ENCODE data around the gene RHEB. TPM values are rescaled to one million over a fixed set of nuclear protein-coding genes. Genes with fewer than 3 reads are reported as not detected.

Gene RHEB
- total RNA-seq, 4 donors from 2014 or later, result 107 to 229 (median 155) TPM

DNA sequence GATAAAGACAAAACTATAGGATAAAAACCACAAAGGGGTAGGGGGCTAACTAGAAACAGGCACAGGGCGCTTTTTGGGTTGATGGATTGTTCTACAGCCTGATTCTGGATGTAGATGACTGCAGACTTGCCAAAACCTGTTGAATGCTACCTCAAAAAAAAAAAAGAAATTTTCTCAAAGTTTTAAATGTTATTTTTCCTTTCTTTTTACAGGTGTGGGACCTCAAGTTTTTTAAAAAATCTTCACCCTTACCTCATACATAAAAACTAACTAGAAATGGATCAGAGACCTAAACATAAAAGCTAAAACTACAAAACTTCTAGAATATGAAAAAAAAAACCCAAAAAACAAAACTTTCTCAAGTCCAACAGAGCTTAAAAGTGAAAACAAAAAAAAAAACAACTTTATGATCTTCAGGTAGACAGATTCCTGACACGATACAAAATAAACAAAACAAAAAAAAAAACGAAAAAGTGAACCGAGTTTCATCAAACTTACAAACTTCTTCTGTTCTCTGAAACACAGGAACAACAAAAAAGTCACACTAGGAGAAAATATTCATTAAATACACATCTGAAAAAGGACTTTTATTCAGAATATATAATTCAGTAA, 14.9 kb downstream of the RHEB start:
- 72 to 79% methylated on average over 4 of the region's 4 CpGs for WGBS, 2 donors (ENCODE audit: low coverage in 1 of 2)
- Histone ChIP-seq H3K9me3 (no peaks in the 10 kb centered on the region), H3K36me3 (no peaks in the 10 kb centered on the region), H3K27me3 (no peaks in the 10 kb centered on the region), H3K4me1 (peaks cover 35 to 96% (median 39%) of the 10 kb centered on the region in 3 donors), H3K4me3 (no peak overlapping the region), H3K27ac (peak overlapping the region in 3 of 4 donors; percentile 65 to 69 (median 67))
- ATAC-seq, result no peak
- no peak for TF ChIP-seq POLR2A (IDR thresholded peaks at IDR 0.05)
- TF ChIP-seq, protein P1, sequence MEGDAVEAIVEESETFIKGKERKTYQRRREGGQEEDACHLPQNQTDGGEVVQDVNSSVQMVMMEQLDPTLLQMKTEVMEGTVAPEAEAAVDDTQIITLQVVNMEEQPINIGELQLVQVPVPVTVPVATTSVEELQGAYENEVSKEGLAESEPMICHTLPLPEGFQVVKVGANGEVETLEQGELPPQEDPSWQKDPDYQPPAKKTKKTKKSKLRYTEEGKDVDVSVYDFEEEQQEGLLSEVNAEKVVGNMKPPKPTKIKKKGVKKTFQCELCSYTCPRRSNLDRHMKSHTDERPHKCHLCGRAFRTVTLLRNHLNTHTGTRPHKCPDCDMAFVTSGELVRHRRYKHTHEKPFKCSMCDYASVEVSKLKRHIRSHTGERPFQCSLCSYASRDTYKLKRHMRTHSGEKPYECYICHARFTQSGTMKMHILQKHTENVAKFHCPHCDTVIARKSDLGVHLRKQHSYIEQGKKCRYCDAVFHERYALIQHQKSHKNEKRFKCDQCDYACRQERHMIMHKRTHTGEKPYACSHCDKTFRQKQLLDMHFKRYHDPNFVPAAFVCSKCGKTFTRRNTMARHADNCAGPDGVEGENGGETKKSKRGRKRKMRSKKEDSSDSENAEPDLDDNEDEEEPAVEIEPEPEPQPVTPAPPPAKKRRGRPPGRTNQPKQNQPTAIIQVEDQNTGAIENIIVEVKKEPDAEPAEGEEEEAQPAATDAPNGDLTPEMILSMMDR (IDR thresholded peaks at IDR 0.05), result no peak
- no peak for TF ChIP-seq POLR2AphosphoS5 (IDR thresholded peaks at IDR 0.05)
- no peak for TF ChIP-seq EP300 (IDR thresholded peaks at IDR 0.05)

DNA sequence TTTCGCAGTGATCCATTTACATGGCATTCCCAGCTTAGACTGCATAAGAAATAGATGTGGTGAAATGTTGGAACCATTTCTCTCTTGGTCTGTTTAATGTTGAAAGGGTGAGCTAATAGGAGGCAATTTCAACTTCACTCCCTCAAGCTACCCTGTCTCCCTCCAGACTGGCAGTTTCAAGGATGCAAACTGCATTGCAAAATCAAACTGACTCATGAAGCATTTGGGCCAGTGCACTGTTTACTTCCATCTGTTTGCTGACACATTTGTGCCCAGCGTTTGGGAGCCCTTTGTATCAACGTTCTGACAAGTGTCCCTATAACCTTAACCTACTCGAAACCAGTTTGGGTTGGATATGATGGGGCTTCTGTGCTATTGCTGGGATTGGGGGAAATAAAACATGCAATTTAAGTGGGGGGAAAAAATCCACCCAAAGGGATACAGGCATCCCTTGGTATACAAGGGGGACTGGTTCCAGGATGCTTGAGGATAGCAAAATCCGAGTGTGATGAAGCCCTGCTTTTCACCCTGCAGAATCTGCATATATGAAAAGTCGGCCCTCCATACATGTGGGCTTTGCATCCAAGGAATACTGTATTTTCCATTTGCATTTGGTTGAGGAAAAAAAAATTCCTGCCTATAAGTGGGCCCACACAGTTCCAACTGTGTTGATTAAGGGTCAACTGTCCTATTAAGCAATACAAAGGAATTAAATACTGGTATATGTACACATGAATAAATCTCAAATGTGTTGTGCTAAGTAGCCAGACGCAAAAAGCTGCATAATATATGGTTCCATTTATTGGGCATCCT, 15.6 kb downstream of the RHEB start:
- Histone ChIP-seq H3K27ac (peak overlapping the region; percentile 40 to 69 (median 66)), H3K9me3 (no peaks in the 10 kb centered on the region), H3K27me3 (no peaks in the 10 kb centered on the region), H3K4me3 (no peak overlapping the region), H3K36me3 (no peaks in the 10 kb centered on the region), H3K4me1 (peaks cover 28 to 96% (median 33%) of the 10 kb centered on the region in 3 donors)
- WGBS, 2 donors (ENCODE audit: low coverage in 1 of 2), result 61 to 82% methylated on average over 4 to 6 of the region's 7 CpGs
- peak; percentile 91 for ATAC-seq
- TF ChIP-seq POLR2A (IDR thresholded peaks at IDR 0.05), result no peak
- no peak for TF ChIP-seq EP300 (IDR thresholded peaks at IDR 0.05)
- peak; percentile 91 for TF ChIP-seq POLR2AphosphoS5 (IDR thresholded peaks at IDR 0.05)

DNA sequence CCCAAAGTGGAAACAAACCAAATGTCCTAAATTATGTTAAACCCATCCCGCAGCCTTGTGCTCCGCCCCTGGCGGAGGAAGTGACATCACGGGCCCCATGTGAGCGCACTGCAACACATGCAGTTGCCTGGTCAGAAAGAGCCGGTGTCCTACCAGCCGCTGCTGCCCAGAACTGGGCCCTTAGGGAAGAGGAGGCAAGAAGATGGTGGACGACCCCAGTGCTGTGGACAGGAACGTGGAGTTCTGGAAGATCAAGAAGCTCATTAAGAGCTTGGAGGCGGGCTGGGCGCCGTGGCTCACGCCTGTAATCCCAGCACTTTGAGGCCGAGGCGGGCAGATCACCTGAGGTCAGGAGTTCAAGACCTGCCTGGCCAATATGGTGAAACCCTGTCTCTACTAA, 18.0 kb downstream of the RHEB start:
- no peaks in the 10 kb centered on the region for H3K36me3 ChIP-seq
- H3K27ac ChIP-seq, result peak overlapping the region in 1 of 4 donors; percentile 7
- 96% methylated on average over 4 of the region's 15 CpGs; no CpG with 5 or more reads in 1 of the 2 donors for WGBS, 2 donors (ENCODE audit: low coverage in 1 of 2)
- no peaks in the 10 kb centered on the region for H3K9me3 ChIP-seq
- no peaks in the 10 kb centered on the region for H3K27me3 ChIP-seq
- no peak for ATAC-seq
- TF ChIP-seq POLR2A (IDR thresholded peaks at IDR 0.05) (no peak), POLR2AphosphoS5 (IDR thresholded peaks at IDR 0.05) (no peak), EP300 (IDR thresholded peaks at IDR 0.05) (no peak)
- TF ChIP-seq, protein P1 (IDR thresholded peaks at IDR 0.05), result no peak
- no peak overlapping the region for H3K4me3 ChIP-seq
- peaks cover 14 to 96% (median 16%) of the 10 kb centered on the region in 3 donors for H3K4me1 ChIP-seq

DNA sequence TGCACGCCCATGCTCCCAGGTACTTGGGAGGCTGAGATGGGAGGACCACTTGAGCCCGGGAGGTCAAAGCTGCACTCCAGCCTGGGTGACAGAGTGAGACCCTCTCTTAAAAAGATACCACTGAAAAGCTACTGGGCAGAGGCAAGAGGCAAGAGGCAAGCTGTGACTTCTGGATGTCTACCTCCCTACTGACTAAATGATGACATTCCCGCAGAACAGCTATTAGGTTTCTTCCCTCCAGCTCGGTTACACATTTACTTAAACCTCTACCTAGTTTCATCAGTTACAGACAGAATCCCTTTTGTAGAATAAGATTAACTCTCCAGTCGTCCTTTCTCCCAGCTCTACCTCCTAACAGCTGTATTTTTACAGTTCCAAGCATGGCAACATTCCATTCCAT, 21.2 kb downstream of the RHEB start:
- 62 to 75% methylated on average over 4 to 5 of the region's 5 CpGs for WGBS, 2 donors (ENCODE audit: low coverage in 1 of 2)
- Histone ChIP-seq H3K4me1 (peaks cover 9 to 99% (median 12%) of the 10 kb centered on the region in 3 donors), H3K27me3 (no peaks in the 10 kb centered on the region), H3K9me3 (no peaks in the 10 kb centered on the region), H3K27ac (no peak overlapping the region), H3K36me3 (no peaks in the 10 kb centered on the region), H3K4me3 (no peak overlapping the region)
- no peak for ATAC-seq
- TF ChIP-seq, protein P1 (IDR thresholded peaks at IDR 0.05), result no peak
- no peak for TF ChIP-seq EP300 (IDR thresholded peaks at IDR 0.05)
- no peak for TF ChIP-seq POLR2A (IDR thresholded peaks at IDR 0.05)
- no peak for TF ChIP-seq POLR2AphosphoS5 (IDR thresholded peaks at IDR 0.05)

DNA sequence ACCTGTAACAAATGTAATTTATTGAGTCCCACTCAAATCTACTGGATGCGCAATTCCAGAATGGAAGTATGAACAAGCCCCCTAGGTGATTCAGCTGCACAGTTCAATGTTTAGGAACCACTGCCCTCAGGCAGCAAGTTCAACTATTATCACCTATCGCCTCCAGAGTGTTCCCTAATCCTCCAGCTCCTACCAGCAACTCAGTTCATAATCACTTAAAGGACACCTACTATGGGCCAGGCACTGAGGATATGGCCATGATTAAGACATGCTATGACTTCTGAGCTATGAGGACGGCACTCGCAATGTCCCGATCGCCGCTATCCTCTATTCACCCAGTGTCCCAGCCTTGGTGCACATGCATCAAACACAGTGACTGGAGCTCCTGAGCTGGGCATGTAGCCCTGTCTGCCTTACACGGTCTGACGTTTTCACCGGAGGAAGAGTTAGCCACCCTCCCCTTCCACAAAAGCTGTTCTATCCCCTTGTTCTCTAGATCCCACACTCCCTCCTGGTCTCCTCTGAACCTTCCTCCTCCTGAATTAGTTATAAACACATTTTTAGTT, 22.3 kb downstream of the RHEB start:
- H3K4me1 ChIP-seq, result peaks cover 4 to 99% (median 8%) of the 10 kb centered on the region in 3 donors
- H3K4me3 ChIP-seq, result no peak overlapping the region
- ATAC-seq, result no peak
- no peak overlapping the region for H3K27ac ChIP-seq
- no peaks in the 10 kb centered on the region for H3K27me3 ChIP-seq
- no peaks in the 10 kb centered on the region for H3K36me3 ChIP-seq
- no peak for TF ChIP-seq EP300 (IDR thresholded peaks at IDR 0.05)
- TF ChIP-seq POLR2A (IDR thresholded peaks at IDR 0.05), result no peak
- TF ChIP-seq POLR2AphosphoS5 (IDR thresholded peaks at IDR 0.05), result no peak
- TF ChIP-seq, protein P1 (IDR thresholded peaks at IDR 0.05), result no peak
- H3K9me3 ChIP-seq, result no peaks in the 10 kb centered on the region
- 44 to 83% methylated on average over 3 to 5 of the region's 10 CpGs for WGBS, 2 donors (ENCODE audit: low coverage in 1 of 2)

All from gastroesophageal sphincter (tissue), 4 donors.